HG03378 (cell line): ENCODE results near the gene NAGLU.

Experiments
- ATAC-seq: cut with Tn5 transposase; IDR thresholded peaks from one replicate; pipeline ENCODE4 v1.9.1; 2021; ENCODE audit warnings: mild to moderate bottlenecking, moderate library complexity; ENCODE audit not compliant: unreplicated experiment

Gene NAGLU

DNA sequence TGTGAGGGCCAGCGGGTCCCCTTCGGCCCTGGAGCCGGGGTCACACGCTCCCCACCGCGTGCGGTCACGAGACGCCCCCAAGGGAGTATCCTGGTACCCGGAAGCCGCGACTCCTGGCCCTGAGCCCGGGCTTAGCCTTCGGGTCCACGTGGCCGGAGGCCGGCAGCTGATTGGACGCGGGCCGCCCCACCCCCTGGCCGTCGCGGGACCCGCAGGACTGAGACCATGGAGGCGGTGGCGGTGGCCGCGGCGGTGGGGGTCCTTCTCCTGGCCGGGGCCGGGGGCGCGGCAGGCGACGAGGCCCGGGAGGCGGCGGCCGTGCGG lies at the start of gene NAGLU:
Gene NAGLU (plus strand): TSS at position 194 of the 324 bp plus-strand sequence. CDS start 32 bp downstream, at position 226.
- ATAC-seq, result peak; percentile 61

DNA sequence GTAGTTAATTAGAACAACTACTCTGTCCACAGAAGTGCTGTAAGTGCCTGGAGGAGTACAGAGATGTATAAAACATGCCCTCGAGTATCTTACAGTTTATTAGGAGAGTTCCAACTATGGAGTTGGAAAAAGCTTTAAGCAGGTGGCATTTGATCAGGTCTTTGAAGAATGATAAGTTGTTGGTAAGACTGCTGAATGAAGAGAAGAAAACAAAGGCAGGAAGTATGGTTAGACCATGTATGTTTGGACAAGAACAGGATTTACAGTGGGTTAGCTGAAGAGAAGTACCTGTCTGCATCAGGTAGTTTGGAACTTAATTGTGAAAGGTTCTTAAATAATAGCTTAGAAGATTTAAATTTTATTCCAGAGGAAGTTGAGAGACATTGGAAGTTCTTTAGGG lies 48.0 kb upstream of the NAGLU start:
- ATAC-seq, result no peak

DNA sequence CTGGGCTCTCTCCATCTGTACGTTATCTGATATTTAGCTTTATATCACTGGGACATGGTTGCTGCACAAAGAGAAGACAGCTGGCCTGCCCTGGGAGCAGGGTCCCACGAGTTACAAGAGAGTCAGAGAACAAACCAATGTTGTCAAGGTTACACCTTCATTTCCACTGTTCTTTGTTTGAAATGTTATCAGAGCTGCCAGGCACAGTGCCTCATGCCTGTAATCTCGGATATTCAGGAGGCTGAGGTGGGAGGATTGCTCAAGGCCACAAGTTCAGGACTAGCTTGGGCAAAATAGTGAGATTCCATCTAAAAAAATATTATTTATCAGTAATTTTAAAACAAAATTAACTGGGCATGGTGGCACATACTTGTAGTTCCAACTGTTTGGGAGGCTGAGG lies 42.7 kb upstream of the NAGLU start:
- no peak for ATAC-seq

DNA sequence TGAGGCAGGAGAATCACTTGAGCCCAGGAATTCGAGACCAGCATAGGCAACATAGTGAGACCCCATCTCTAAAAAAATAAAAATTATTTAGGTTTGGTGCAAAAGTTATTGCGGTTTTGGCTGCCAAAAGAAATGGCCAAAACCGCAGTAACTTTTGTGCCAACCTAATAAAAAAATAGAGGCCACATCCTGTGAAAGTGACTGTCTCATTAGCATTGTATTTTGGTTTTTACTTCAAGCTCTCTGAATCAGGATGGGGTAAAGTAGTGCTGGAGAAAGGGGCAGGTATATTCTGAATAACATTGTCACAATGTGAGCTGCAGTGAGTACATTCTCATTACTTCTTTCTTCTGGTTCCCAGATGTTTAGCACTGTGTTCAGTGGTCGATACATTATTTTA lies 41.4 kb upstream of the NAGLU start:
- no peak for ATAC-seq

DNA sequence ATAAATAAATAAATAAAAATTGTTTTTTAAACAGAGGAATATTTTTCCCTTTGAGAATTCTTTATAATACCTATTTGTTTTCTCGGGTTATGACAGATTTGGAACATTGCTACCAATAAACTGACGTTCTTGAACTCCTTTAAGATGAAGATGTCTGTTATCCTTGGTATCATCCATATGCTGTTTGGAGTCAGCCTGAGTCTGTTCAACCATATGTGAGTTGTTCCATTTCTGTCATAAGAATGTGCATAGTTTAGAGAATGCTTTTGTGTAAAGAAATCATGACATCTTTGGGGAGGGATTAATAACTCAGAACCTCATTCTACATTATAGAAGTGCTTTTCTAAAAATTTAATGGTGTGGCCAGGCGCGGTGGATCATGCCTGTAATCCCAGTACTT lies 37.2 kb upstream of the NAGLU start:
- no peak for ATAC-seq

DNA sequence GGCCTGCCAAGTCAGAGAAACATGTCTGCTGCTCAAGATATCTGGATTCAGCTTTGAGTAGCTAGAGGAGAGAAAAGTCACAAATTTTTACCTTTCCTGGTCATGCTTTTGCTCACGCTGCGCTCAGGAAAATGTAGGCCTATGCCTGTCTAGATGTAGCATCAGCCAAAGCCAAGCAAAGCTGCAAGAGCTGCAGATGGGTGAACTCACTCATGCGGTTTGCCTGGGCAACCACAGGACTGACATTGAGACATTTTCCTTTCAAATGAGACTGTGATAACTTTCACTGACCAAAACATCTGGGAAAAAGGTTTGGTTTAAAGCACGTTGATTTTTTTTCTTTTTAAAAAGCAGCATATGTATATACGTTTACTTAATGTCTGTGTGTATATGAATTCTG lies 34.0 kb upstream of the NAGLU start:
- no peak for ATAC-seq

DNA sequence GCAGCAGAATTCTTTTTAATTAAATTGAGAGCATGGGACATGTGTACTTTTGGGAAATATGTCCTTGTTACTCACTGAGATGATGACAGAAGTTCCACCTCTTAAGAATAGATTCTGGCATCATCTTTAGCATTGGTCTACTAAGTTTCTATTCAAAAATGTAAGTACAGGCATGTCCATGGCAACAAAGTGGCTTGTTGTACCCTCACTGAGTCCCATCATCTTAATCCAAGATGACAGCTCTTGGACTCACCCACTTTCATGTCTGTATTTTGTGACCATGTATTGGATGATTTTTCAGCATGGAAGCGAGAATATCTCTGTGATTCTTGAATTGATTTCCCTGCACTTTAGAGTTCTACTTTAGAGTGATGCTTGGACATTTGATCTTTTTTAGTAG lies 33.1 kb upstream of the NAGLU start:
- ATAC-seq, result no peak

DNA sequence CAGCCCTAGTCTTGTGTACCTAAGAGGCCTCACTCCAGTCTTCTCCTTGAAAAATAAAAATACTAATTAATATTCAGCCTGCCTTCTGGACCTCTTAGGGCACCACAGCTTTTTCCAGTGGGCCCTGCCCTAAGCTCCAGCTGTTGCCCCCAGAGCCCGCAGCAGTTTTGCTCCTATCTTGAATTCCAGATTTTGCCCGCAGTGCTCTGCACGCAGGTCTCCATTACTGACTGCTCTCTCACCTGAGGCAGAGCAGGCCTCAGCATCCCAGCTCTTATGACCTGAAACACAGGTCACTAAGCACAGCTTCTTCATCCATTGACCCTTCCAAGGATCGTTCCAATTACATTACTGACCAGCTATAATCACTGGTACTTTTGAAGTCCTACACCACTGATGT lies 28.4 kb upstream of the NAGLU start:
- ATAC-seq, result no peak

DNA sequence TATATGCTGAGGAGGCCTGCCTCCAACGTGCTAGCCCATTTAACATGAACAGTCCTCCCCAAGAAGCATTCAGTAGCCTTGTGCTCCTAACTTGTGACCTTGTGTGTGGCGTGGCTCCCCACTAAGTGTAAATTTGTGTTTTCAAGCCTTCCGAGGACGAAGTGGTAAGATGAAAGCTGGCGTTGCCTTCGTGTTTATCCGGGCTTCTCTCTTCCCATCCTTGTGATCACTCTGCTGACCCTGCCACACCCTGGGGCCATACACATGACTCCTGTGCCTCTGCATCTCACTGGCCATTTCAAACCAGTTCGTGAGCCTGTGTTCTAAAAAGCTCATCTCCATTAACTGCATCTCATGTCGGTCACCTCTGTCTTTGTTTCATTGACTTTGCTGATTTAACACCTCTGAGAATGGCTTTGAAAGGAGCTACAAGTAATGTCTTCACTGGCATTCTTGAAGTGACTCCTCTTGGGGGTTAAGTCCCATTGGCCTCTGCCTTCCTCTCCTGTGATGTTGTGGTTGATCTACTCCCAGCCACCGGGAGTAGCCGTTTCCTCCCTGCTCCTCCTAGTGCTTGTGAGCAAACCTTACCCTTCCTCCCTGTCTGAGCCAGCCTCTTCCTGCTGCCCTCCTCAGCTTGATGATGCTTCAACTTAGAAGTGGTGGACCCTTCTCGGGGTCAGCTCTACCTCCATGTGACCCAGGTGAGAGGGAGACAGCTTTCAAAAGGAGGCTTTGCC lies 27.4 kb upstream of the NAGLU start:
- ATAC-seq, result no peak

DNA sequence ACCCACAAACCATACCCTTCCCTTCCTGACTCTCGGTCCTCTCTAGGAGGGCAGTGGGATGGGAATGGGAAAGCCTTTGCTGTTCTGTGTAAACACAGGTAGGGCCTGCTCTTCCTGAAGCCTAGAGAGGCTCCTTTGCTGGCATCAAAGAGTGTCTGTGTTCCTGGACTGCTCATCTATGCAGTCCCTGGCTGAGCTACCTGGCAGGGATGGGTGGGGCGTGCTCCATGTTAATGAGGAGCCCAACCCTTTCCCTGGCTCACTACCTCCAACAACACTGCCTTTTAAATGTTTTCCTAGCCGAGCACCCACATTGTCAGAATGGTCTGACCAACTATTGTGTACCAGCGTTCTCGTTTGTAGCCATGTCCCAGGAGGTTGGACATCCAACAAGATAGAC lies 26.6 kb upstream of the NAGLU start:
- ATAC-seq, result no peak

DNA sequence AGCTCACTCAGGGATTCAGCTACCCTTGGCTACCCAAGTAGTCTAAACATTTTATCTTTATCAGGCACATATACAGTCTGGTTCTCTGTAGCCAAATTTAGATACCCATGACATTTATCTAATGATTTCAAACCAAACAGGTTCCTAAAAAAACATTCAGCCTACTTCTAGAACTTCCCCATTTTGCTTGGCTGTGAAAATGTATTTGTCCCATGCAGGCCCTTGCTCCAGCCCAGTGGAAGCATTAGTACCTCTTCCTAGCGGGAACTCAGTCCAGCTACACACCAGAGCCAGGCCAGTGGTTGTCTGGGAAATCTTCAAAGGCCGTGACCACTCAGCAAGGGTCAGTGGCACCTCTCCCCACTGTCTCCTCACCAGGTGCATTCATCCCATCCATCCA lies 26.2 kb upstream of the NAGLU start:
- ATAC-seq, result no peak

DNA sequence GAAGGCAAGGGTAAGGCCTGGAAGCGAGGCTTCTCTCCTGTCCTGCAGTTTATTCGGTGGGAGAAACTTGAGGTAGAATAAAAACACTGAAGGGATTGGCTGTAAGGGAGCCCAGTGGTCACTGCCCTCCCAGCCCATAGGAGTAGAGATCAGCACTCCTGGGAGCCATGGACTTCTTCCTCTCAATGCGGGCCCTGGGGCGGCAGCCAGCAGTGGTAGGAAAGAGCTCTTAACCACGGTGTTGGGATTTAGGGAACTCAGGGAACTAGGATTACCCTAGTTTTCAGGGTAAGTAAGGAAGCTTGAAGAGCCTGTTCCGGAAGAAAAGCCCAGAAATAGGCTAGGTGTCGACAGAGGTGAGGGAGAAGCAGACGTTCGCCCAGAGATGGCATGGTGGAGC lies 23.8 kb upstream of the NAGLU start:
- ATAC-seq, result no peak

DNA sequence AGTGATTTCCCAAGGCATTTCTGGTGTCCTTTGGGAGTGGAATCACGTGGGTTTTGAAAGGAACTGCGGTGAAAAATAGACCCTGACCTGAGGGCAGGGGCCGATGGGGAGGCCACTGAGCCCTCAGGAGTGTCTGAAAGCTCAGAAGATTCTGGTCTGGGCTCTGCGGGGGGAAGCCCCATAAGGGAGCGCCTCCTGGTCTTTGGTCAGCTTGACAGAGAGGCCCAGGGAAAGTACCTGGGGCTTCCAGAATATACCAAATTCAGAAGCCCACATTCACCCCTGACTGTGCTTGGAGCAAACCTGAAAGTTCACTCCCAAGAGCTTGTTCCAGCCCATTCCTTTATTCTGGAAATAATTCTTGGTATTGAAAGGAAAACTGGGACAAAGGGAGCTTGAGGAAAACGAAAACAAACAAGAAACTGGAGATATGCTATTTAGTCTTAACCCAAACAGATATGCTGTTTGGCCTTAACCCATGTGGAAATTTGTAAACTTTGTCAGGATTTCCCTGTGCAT lies 23.2 kb upstream of the NAGLU start:
- ATAC-seq, result no peak

DNA sequence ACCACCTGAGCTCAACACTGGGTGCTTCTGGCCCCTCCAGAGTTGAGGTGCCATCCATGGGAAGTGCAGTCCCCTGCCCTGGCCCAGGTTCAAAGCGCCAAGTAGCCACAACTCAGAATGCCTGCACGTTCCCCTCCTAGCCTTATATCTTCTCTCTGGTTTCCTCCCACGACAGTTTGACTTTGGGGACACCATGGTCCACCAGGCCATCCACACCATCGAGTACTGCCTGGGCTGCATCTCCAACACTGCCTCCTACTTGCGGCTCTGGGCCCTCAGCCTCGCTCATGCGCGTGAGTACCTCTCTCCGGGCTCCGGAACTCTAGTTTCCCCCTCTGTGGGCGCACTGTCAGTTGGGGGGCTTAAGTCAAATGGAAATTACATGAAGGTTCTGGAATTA lies 22.4 kb upstream of the NAGLU start:
- no peak for ATAC-seq

DNA sequence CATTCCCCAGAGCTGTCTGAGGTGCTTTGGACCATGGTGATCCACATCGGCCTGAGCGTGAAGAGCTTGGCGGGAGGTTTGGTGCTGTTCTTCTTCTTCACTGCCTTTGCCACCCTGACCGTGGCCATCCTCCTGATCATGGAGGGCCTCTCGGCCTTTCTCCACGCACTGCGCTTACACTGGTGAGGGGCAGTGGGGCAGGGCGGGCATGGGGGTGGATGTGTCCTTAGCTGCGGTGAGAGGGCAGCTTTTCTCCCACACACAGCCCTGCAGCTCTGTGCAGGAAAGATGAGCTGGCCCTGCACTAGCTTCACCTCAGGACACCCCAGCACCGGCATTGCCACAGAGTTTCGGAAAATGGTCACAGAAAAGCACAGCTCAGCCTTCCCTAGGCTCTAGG lies 21.8 kb upstream of the NAGLU start:
- no peak for ATAC-seq

DNA sequence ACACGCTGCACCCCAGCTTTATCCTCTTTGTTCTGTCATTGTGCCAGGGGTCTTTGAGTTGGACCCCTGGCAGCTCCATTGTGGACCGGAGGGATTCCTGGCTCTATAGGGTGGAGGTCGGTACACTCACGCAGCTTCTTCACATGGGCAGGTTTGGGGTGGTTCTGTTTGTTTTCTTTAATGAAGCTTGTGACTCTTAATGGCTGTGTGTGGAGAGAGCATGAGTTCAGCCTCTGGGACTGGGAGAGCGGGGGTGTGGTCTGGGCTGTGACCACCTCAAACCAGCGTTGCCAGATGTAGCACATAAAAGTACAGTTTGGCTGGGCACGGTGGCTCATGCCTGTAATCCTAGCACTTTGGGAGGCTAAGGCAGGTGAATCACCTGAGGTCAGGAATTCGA lies 21.2 kb upstream of the NAGLU start:
- no peak for ATAC-seq

DNA sequence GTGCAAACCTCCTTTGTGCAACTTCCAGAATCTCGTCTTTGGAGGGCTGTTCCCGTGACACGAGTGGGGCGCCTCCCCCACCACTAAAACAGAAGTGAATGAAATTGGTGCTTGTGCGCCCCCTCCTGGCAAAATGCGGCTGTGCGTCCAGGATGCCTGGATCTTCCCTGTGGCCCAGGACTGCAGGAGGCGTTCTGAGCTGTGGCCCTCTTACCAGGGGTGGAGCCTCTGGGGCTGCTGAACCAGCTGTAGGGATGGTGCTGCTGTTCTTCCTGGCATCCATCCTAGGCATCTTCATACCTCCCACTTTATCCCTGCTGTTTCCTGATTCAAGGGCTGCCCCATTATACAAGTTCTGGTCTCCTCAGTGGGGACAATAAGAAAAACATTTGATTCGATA lies 18.5 kb upstream of the NAGLU start:
- no peak for ATAC-seq

DNA sequence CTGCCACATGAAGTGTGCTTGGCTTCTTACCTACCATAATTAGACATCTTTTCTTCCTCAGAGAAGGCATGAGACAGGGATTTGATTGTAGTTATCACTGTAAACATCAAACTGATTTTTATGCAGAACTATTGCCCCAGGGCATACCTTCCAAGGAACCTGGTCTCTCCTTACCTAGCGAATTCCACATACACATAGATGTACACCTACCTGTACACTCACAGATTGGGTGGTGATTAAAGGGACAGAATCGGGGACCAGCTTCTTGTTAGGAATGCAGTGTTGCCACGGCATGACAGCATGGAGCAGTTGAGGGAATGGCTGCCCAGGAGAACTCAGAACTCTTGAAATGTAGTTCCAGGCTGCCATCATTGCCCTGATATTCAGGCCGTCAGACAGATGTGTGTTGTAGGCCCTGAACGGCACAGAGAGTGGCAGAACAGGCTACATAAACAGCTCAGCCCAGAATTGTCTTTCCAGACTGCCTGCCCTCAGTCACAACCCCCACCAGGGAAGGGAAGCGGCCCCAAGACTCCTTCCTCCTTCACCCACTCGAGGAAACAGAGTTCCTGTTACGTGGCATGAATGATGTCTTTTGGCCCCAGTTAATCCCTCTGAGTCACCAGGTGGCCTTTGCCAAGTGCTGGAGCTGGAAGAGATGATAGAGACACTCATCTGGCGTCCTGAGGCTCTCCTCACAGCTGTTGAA lies 17.8 kb upstream of the NAGLU start:
- ATAC-seq, result no peak

DNA sequence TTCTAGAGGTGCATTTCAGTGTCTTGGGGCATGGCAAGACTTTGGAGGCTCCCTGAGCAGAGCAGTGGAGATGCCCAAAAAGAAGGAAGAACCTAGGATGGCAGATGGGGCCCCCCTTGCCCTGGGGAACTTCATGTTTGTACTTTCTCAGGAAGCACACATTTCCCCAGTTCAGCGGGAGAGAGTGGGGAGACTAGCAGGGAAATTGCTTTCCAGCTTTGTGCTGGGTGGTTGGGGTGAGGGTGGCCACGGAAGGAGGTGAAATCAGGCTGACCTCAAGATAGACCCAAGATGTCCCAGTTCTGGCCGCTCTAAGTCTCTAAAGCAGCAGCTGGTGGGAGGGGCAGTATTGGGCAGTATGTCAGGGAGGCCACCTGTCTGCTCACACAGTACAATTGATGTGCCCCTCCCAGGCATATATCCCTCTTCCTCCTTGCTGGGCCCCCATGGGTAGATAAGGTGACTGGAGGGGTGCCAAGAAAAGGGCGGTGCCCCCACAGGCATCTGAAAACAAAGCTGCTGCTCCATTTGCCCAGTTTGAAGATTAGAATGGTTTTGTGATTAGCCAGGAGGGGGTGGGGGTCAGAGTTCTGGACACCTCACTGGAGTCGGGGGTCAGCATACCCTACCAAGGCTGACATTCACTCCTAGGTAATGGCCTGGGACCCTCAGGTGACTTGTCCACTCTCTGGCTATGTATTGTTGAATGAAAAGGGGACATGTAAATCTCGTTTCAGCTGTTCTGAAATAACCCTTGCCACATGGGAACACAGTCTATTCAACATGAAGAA lies 17.1 kb upstream of the NAGLU start:
- no peak for ATAC-seq

DNA sequence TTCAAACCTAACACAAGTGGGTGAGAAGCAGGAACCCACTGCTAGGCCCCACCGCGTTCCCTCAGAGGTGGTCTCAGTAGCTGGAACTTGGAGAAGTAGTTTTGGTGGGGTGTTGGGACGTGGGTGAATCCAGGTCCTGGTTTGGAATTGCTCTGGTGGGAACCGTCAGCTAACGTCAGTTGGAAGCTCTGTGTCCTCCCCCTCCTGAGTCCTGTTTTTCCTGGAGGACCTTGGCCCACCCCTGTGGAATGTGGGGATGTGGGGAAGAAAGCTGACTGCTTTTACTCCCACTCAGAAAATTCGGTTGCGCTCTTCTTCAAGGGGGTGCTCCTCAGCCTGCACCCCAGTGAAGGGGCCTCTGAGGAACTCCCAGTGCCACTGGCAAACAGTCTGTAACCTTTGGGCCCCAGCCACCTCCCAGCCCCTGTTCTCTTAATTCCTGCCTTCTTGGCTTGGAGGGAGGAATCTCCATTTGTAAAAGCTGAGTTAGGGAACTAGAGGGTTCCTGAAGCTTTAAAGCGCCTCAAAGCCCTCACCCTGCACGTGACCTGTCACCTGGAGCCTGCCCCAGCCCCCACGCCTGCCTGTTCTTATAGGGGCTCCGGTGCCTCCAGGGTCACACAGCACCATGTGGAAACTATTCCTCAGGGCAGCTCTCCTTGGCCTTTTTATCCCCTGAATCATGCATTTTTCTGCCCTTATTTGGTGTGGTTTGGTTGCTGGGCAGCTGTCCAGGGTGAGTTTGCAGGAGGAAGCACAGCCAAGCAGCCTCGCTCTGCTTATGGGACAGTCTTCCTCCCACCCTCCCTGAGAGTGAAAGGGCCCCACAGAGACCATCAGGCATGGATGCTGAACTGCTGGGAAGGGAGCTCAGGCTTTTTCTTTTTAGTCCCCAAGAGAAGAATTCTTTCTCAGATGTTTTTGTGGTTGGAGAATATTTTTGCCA lies 16.2 kb upstream of the NAGLU start:
- ATAC-seq, result no peak

DNA sequence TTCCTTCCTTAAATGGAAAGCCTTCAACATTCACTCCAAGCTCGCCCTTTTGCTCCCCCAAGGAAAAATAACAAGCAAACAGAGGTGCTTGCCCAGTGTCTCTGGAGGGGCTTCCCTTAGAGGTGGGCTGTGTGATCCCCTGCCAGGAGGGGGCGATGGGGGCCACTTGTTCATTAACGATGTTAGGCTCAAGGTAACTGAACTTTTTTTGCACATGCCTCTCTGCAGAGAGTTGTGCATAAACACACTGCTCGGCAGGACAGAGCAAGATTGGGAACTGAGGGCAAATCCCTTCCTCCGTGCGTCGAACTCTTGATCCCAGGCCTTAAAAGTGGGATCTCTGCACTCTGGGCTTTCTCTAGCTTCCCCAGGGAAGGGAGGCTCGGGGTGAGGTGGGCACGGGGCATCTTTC lies 15.5 kb upstream of the NAGLU start:
- ATAC-seq, result no peak
